Mesenchymal stem cell (in vitro differentiated cells and primary cell): ENCODE measurements around the gene KLHL6. TPM values are rescaled to one million over a fixed set of nuclear protein-coding genes. Genes with fewer than 3 reads are reported as not detected.

ENCODE experiments used
- DNase-seq: peaks from one replicate; pipeline ENCODE4 v3.0.0-alpha.2; 2013
- H2AFZ ChIP-seq: one replicate; pipeline ENCODE4 v1.6.1; 2013; ENCODE audit warnings: low read depth, mild to moderate bottlenecking, control low read depth, inconsistent platforms, low read length, moderate library complexity
- H2AK5ac ChIP-seq: 2 replicates; pipeline ENCODE4 v1.6.1; 2013; ENCODE audit warnings: low read length, moderate library complexity, mild to moderate bottlenecking, inconsistent platforms; ENCODE audit not compliant: severe bottlenecking
- H2BK120ac ChIP-seq: one replicate; pipeline ENCODE4 v1.6.1; 2013; ENCODE audit warnings: low read depth, mild to moderate bottlenecking, inconsistent platforms, low read length, moderate library complexity
- H2BK12ac ChIP-seq, 2 experiments: one replicate each; pipeline ENCODE4 v1.6.1; 2013; ENCODE audit warnings: inconsistent platforms in 2 of 2, low read length in 2 of 2, mild to moderate bottlenecking in 2 of 2, moderate library complexity in 2 of 2, control low read depth in 1 of 2
- H2BK15ac ChIP-seq: one replicate; pipeline ENCODE4 v1.6.1; 2013; ENCODE audit warnings: mild to moderate bottlenecking, low read depth, inconsistent platforms; ENCODE audit not compliant: poor library complexity, severe bottlenecking
- H2BK5ac ChIP-seq: 2 replicates; pipeline ENCODE4 v1.6.1; 2013; ENCODE audit warnings: low read depth, mild to moderate bottlenecking, low read length, control low read depth, inconsistent platforms; ENCODE audit not compliant: poor library complexity, severe bottlenecking
- H3K14ac ChIP-seq, 2 experiments: one replicate each; pipeline ENCODE4 v1.6.1; 2013; ENCODE audit warnings: inconsistent platforms in 2 of 2, low read length in 2 of 2, control low read depth in 1 of 2, mild to moderate bottlenecking in 1 of 2, moderate library complexity in 1 of 2
- H3K18ac ChIP-seq, 2 experiments: one replicate each; pipeline ENCODE4 v1.6.1; 2013; ENCODE audit warnings: inconsistent platforms in 2 of 2, low read length in 2 of 2, control low read depth in 1 of 2, low read depth in 1 of 2, mild to moderate bottlenecking in 1 of 2
- H3K23ac ChIP-seq, 2 experiments: one replicate each; pipeline ENCODE4 v1.6.1; 2013; ENCODE audit warnings: inconsistent platforms in 2 of 2, low read length in 2 of 2, mild to moderate bottlenecking in 2 of 2, moderate library complexity in 2 of 2, control low read depth in 1 of 2
- H3K27ac ChIP-seq: 2 replicates; pipeline ENCODE4 v1.5.1; 2013; ENCODE audit warnings: mild to moderate bottlenecking, moderate library complexity, low read length, control low read depth, inconsistent platforms; ENCODE audit not compliant: poor library complexity, severe bottlenecking
- H3K27me3 ChIP-seq, 2 experiments: 2 replicates each; pipeline versions ENCODE4 v1.6.1 to v1.7.0; 2013; ENCODE audit warnings: low read length in 2 of 2, mild to moderate bottlenecking in 2 of 2, moderate library complexity in 2 of 2, control low read depth in 1 of 2, inconsistent platforms in 1 of 2; ENCODE audit not compliant: control insufficient read depth in 1 of 2, insufficient read depth in 1 of 2
- H3K36me3 ChIP-seq, 2 experiments: 2 replicates each; pipeline versions ENCODE4 v1.6.1 to v1.7.0; 2013; ENCODE audit warnings: low read length in 2 of 2, control low read depth in 1 of 2, inconsistent platforms in 1 of 2, low read depth in 1 of 2, mild to moderate bottlenecking in 1 of 2; ENCODE audit not compliant: insufficient read depth in 2 of 2, control insufficient read depth in 1 of 2
- H3K4ac ChIP-seq, 2 experiments: one replicate each; pipeline ENCODE4 v1.6.1; 2013; ENCODE audit warnings: inconsistent platforms in 2 of 2, low read length in 2 of 2, mild to moderate bottlenecking in 2 of 2, moderate library complexity in 2 of 2, control low read depth in 1 of 2, low read depth in 1 of 2
- H3K4me1 ChIP-seq: 2 replicates; pipeline ENCODE4 v1.6.1; 2013; ENCODE audit warnings: low read depth, low read length, control low read depth; ENCODE audit not compliant: control insufficient read depth, insufficient read depth
- H3K4me2 ChIP-seq: 2 replicates; pipeline ENCODE4 v1.6.1; 2013; ENCODE audit warnings: low read length, mild to moderate bottlenecking, inconsistent platforms; ENCODE audit not compliant: poor library complexity, severe bottlenecking
- H3K4me3 ChIP-seq, 2 experiments: 2 replicates each; pipeline versions ENCODE4 v1.5.1 to v1.7.0; 2013; ENCODE audit warnings: low read length in 2 of 2, mild to moderate bottlenecking in 2 of 2, control low read depth in 1 of 2, low read depth in 1 of 2; ENCODE audit not compliant: insufficient read depth in 1 of 2
- H3K79me1 ChIP-seq: replicated peaks from 2 replicates; pipeline ENCODE4 v1.6.1; 2013; ENCODE audit warnings: mild to moderate bottlenecking, control low read depth, low read length, inconsistent platforms; ENCODE audit not compliant: poor library complexity, severe bottlenecking
- H3K9ac ChIP-seq: 2 replicates; pipeline ENCODE4 v1.7.0; 2013; ENCODE audit warnings: mild to moderate bottlenecking, low read length, moderate library complexity
- H3K9me3 ChIP-seq: 2 replicates; pipeline ENCODE4 v1.7.0; 2013; ENCODE audit warnings: mild to moderate bottlenecking, low read length; ENCODE audit not compliant: control insufficient read depth
- H4K8ac ChIP-seq: one replicate; pipeline ENCODE4 v1.6.1; 2013; ENCODE audit warnings: inconsistent platforms, mild to moderate bottlenecking, low read length, moderate library complexity
- H4K91ac ChIP-seq: one replicate; pipeline ENCODE4 v1.6.1; 2013; ENCODE audit warnings: mild to moderate bottlenecking, low read length, inconsistent platforms
- WGBS: methylation state at CpG from one replicate; pipeline ENCODE4 v1.1.7; 2013; ENCODE audit warnings: mixed read lengths; 5-methylcytosine and 5-hydroxymethylcytosine counted together
- polyA plus RNA-seq, 2 experiments: library from polyadenylated mRNA; stranded (reverse); fragments of 200-250 nt; gene quantifications; one replicate each; pipeline ENCODE4 v1.2.3, GENCODE V29; 2013

KLHL6 gene
- polyA plus RNA-seq (2013, experiment 1 of 2): 0.01 TPM
- 0.01 TPM for polyA plus RNA-seq (2013, experiment 2 of 2)

- Histone ChIP-seq H3K4me3 (no peak within 1 kb of the TSS), H2AFZ (no peak within 1 kb of the TSS), H3K4me1 (no peaks in the 10 kb centered on the region), H3K4me2 (no peak within 1 kb of the TSS), H3K79me1 (no peaks in the 10 kb centered on the region), H3K18ac (peak within 1 kb of the TSS in 1 of 2 experiments; percentile 62), H3K4ac (no peak within 1 kb of the TSS), H2BK5ac (no peak within 1 kb of the TSS), H2BK120ac (no peak within 1 kb of the TSS), H4K8ac (no peak within 1 kb of the TSS), H3K23ac (no peak within 1 kb of the TSS), H3K9ac (no peak within 1 kb of the TSS), H3K27ac (no peak within 1 kb of the TSS), H3K27me3 (peaks cover 0 to 6% of the 10 kb centered on the region in 2 experiments), H2AK5ac (no peak within 1 kb of the TSS), H3K36me3 (no peaks in the 10 kb centered on the region), H3K14ac (no peak within 1 kb of the TSS), H4K91ac (no peak within 1 kb of the TSS), H2BK12ac (no peak within 1 kb of the TSS), H2BK15ac (no peak within 1 kb of the TSS), H3K9me3 (no peaks in the 10 kb centered on the region)
- 63% methylated on average over 8 of the region's 9 CpGs for WGBS
- DNase-seq: no peak
Measured at GRCh38 chr3:183555541-183556081, at the start of gene KLHL6. Gene KLHL6 (minus strand): TSS chr3:183555706. CDS start chr3:183555653, 53 bp downstream.

- Histone ChIP-seq H2BK15ac (no peak overlapping the region), H3K9ac (no peak overlapping the region), H3K27ac (no peak overlapping the region), H2BK5ac (no peak overlapping the region), H2BK120ac (no peak overlapping the region), H3K4me1 (no peaks in the 10 kb centered on the region), H3K9me3 (peaks cover 18% of the 10 kb centered on the region), H2AK5ac (no peak overlapping the region), H3K36me3 (no peaks in the 10 kb centered on the region), H3K18ac (no peak overlapping the region), H2BK12ac (no peak overlapping the region), H3K23ac (no peak overlapping the region), H3K4me2 (no peak overlapping the region), H3K27me3 (peaks cover 0 to 3% of the 10 kb centered on the region in 2 experiments), H3K14ac (no peak overlapping the region), H3K4ac (no peak overlapping the region), H3K4me3 (no peak overlapping the region), H2AFZ (no peak overlapping the region), H3K79me1 (no peaks in the 10 kb centered on the region), H4K91ac (no peak overlapping the region), H4K8ac (no peak overlapping the region)
- 0% methylated on average over 1 of the region's 1 CpG for WGBS
- DNase-seq: no peak
Measured at GRCh38 chr3:183597959-183598358, 42.5 kb upstream of the KLHL6 start.

GRCh38 chr3:183594636-183595035 is 39.1 kb upstream of the KLHL6 start:
- H2BK120ac ChIP-seq: no peak overlapping the region
- DNase-seq: no peak
- no peak overlapping the region for H3K18ac ChIP-seq
- no peaks in the 10 kb centered on the region for H3K79me1 ChIP-seq
- no peak overlapping the region for H3K4me2 ChIP-seq
- H2BK5ac ChIP-seq: no peak overlapping the region
- 75% methylated on average over 2 of the region's 2 CpGs for WGBS
- H3K23ac ChIP-seq: no peak overlapping the region
- H3K4ac ChIP-seq: no peak overlapping the region
- no peak overlapping the region for H3K14ac ChIP-seq
- H3K36me3 ChIP-seq: no peaks in the 10 kb centered on the region
- H4K91ac ChIP-seq: no peak overlapping the region
- H2AFZ ChIP-seq: no peak overlapping the region
- H3K27ac ChIP-seq: no peak overlapping the region
- H3K4me3 ChIP-seq: no peak overlapping the region
- H2BK12ac ChIP-seq: no peak overlapping the region
- no peaks in the 10 kb centered on the region for H3K4me1 ChIP-seq
- no peak overlapping the region for H2BK15ac ChIP-seq
- H3K9me3 ChIP-seq: peaks cover 18% of the 10 kb centered on the region
- no peak overlapping the region for H2AK5ac ChIP-seq
- H3K9ac ChIP-seq: no peak overlapping the region
- peaks cover 0 to 7% of the 10 kb centered on the region in 2 experiments for H3K27me3 ChIP-seq
- H4K8ac ChIP-seq: no peak overlapping the region

- 93% methylated on average over 7 of the region's 7 CpGs for WGBS
Measured at GRCh38 chr3:183592821-183593220, 37.3 kb upstream of the KLHL6 start.

More at GRCh38 chr3:183592821-183593220, 37.3 kb upstream of the KLHL6 start:
- Histone ChIP-seq H3K18ac (no peak overlapping the region), H4K8ac (no peak overlapping the region), H3K27me3 (peaks cover 0 to 7% of the 10 kb centered on the region in 2 experiments), H2AFZ (no peak overlapping the region), H3K14ac (no peak overlapping the region), H3K9ac (no peak overlapping the region), H3K27ac (no peak overlapping the region), H3K4me1 (no peaks in the 10 kb centered on the region), H2BK5ac (no peak overlapping the region), H3K23ac (no peak overlapping the region), H3K4ac (no peak overlapping the region), H2BK12ac (no peak overlapping the region), H3K36me3 (no peaks in the 10 kb centered on the region), H2BK120ac (no peak overlapping the region), H3K79me1 (no peaks in the 10 kb centered on the region), H2BK15ac (no peak overlapping the region), H4K91ac (no peak overlapping the region), H3K4me3 (no peak overlapping the region), H3K9me3 (peaks cover 5% of the 10 kb centered on the region), H3K4me2 (no peak overlapping the region), H2AK5ac (no peak overlapping the region)
- DNase-seq: no peak
